Stimulated activated CD4-positive, alpha-beta T cell treated with anti-CD3 and anti-CD28 coated beads, Interleukin-2, amount 100 ng/mL, for 24 hours (primary cell): ENCODE measurements around the gene MAP1A.

Experiments
- DNase-seq, 2 donors: peaks; one replicate each; pipeline ENCODE4 v3.0.0-alpha.2; 2020

Gene MAP1A

DNA sequence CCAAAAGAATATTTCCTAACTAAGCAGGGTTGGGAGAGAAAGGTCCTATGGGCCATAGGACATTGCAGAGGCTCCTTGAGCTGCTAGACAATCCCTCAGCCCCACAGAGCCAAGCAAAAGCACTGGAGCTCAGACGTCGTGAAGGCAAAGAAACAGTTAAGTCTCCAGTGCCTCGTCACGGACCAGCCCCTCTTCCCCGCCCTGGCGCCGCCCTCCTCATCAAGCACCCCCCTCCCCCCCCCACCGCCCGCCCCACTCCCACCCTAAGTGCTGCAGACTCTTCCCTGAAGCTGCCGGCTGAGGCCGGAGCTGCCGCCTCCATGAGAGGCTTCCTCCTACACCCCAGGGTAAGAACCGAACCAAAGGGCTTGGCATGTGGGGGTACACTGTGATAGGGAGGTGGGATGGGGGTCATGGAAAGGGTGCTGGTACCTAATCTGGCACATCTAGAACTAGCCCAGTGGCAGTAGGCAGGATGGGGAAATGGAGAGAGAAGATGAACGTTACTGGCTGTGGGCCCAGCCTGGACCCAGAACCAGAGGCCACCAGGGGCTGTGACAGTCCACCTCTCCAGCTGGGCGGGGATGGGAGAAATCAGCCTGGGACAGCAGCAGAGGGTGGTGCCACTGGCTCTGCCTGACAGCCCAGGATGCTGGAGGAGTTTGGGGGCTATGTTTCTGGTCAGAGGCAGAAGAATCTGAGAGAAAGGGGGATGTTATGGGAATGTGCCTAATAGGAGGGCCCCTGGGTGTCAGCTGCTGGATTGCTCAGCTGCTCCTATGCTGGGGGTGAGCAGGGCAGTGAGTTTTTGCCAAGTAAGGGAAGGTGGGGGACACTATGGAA is at the start of gene MAP1A:
Gene MAP1A (plus strand): TSS at position 255 of the 843 bp plus-strand sequence. CDS start 3,866 bp downstream, outside the sequence.
- DNase-seq: no peak

DNA sequence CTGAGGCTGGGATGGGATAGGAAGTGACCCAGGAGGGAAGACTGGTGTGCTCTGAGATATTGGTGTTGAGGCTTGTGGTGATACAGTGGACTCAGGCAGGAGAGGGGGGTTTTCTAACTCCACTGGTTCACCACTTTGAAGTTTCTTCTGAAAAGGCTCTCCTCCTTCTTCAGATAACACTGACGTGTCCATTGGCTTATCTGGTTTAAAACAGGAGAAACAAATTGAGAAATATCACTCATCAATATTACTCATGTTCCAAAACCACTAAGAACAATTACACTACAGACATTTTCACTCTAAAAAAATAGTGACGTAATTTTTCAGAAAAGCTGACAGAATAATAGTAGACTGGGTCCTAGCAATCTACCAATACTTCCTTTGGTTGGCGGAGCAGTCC is 47.5 kb upstream of the MAP1A start:
- no peak for DNase-seq

DNA sequence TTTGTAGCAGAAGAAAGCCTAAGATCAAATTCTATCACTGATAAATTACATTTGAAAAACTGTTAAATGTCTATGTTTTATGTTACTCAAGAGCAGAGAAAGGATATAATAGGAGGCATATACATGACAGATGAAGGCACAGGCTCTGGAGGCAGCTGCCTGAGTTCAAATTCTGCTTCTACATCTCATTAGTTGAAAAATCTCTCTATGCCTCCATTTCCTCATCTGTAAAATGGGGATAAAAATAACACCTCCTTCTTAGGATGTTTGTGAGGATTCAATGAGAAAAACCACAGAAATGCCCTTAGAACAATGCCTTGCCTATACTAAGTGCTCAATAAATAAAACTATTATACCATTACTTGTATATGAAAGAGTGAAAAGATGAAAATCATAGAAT is 45.4 kb upstream of the MAP1A start:
- no peak for DNase-seq

DNA sequence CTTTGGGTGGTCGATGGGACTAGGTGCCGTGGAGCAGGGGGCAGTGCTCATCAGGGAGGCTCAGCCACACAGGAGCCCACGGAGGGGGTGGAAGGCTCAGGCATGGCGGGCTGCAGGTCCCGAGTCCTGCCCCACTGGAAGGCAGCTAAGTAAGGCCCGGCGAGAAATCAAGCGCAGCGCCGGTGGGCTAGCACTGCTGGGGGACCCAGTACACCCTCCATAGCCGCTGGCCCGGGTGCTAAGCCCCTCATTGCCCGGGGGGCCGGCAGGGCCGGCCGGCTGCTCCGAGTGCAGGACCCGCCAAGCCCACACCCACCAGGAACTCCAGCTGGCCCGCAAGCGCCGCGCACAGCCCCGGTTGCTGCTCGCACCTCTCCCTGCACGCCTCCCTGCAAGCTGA is 43.5 kb upstream of the MAP1A start:
- DNase-seq: no peak

DNA sequence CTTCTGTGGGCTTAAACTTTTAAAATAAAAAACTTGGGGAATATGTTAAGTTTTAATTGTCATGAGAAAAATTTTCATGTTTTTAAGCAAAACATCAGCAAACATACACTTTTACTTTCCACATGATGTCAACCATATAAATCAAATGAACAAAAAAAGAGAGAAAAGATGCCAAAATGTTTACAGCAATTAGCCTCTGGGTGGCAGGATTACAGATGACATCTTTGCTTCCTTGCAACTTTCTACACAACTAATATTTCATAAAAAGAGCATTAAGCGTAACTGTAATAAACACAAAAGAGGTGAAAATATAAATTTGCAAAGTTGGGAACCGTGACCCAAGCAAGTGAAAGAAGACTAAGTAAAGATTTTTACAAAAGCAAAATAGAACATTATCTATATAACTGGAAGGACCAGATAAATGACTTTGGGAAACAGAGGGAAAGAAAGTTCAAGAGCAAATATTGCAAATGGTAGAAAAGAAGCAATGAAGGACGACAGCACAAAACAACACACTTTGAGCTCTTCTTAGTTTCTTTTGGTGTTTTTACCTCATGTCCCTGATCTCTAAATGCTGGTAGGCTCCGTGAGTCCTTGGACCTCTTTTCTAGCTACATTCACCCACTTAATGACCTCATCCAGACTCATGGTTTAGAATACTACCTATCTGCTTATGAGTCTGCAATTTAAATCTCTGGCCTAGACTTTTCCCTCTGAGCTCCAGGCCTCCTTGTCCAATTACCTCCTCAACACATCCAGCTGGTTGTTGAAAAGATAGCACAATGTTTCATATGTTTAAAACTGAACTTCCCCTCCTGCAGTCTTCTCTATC is 33.9 kb upstream of the MAP1A start:
- DNase-seq: no peak

DNA sequence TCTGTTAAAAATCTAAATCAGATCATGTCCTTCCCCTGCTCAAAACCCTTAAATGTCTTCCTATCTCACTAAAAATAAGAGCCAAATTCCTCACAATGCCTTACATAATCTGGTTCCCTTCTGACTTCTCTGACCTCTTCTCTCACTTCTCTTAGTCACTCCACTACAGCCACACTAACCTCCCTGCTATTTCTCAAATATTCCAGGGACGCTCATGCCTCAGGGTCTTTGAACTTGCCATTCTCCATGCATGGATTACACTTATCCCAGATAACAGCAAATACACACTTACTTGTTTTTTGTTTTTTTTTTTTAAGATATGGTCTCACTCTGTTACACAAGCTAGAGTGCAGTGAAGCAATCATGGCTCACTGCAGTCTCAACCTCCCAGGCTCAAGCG is 33.0 kb upstream of the MAP1A start:
- no peak for DNase-seq

DNA sequence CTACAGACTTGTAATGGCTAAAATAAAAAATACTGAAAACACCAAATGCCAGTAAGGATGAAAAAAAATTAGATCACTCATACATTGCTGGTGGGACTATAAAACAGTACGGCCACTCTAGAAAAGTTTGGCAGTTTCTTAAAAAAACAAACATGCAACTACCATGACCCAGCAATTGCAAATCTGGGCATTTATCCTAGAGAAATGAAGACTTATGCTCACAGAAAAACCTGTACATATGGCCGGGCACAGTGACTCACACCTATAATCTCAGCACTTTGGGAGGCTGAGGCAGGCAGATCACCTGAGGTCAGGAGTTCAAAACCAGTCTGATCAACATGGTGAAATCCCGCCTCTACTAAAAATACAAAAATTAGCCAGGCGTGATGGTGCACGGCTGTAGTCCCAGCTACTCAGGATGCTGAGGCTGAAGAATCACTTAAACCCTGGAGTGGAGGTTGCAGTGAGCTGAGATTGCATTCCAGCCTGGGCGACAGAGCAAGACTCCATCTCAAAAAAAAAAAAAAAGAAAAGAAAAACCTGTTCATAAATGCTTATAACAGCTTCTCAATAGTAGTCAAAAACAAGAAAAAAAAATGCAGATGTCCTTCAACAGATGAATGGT is 30.0 kb upstream of the MAP1A start:
- DNase-seq: no peak

DNA sequence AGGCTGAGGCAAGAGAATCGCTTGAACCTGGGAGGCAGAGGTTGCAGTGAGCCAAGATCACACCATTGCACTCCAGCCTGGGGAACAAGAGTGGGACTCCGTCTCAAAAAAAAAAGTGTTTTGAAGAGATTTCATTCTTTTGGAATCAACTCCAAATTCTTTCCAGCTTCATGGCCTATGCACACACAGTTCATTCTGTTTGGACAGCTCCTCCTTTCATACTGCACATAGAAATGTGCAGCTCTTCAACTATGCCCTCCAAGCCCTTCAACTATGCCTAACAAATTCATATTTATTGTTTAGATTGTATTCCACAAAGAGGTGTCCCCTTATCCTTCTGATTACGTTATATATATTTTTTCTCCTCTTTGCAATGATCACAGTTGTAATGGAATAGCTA is 28.6 kb upstream of the MAP1A start:
- DNase-seq: no peak

DNA sequence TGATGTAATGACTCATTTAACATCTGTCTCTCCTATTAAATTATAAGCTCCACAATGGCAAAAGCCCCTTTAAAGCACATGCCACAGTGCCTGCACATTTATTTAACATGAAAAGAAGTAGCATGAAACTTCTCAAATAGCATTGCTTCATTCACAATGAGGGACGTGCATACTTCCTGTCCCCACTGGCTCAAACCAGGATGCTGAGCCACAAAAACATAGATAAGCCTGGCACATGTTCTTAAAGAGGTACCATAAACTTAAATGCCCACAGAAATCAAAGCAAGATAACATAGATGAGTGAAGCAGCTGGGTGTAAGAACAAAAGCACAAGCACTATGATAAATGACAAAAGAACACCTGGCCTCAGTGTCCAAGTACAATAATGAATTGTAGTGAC is 28.2 kb upstream of the MAP1A start:
- DNase-seq: no peak

DNA sequence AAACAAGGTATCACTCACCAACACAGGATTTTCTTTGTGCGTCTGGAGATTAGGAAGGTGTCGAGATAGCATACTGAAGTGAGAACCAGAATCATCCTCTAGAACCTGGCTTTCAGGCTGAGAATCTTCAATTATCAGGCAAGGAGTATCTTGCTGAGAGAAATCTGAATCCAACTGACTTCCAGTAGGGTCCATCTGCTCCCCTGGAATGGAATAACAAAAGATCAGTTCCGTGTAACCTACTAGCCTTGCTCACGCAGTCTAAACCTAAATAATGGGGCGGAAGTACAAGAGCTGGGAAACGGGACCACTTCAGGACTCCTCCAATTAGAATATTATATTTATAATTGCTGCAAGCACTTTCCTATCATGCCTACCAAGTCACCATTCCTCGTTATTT is 25.1 kb upstream of the MAP1A start:
- DNase-seq: no peak

DNA sequence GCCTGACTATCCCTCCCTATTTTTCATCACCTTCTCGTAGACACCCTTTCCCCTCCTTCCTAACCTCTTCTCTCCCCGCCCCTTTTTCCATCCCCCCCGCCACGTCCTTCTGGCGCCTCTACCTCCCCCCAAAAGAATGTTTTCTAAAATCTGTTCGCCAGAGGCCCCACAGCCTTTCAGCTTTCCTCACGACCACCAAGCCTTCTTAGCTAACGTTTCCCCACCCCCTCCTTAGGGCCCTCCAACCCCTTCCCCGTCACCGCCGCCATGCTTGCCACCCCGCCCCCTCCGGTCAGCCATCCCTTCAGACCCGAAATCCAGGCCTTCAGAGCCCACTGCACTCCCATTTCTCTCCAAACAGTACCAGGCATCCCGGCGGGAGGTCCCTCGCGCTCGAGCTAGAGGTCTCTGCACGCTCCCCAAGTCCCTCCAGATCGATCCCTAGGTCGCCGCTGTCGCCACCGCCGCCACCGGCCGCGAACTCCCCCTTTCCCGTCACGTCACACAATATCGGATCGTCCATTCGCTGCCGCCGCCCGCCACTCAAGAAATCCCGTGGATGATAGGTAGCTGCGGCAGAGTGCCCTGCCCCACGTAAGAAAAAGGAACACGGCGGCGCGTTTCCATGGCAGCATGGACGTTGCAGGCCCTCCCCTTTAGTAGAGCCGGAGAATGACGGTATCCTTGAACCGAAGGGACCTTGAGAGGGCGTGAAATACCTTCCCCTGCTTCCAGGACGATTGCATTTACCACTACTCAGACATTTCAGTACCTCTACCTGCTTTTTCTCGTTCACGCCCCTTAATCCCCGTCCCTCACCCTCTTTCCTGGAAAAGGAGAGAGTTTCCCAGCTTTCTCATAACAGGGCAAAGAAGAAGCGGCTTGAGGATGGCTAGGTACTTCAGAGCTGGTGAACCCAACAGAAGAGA is 24.5 kb upstream of the MAP1A start, which contains the start of gene TP53BP1:
Gene TP53BP1 (minus strand): TSS at position 484 of the 929 bp plus-strand sequence. CDS start 113 bp downstream, at position 371.
- peak; percentile 95 for DNase-seq

DNA sequence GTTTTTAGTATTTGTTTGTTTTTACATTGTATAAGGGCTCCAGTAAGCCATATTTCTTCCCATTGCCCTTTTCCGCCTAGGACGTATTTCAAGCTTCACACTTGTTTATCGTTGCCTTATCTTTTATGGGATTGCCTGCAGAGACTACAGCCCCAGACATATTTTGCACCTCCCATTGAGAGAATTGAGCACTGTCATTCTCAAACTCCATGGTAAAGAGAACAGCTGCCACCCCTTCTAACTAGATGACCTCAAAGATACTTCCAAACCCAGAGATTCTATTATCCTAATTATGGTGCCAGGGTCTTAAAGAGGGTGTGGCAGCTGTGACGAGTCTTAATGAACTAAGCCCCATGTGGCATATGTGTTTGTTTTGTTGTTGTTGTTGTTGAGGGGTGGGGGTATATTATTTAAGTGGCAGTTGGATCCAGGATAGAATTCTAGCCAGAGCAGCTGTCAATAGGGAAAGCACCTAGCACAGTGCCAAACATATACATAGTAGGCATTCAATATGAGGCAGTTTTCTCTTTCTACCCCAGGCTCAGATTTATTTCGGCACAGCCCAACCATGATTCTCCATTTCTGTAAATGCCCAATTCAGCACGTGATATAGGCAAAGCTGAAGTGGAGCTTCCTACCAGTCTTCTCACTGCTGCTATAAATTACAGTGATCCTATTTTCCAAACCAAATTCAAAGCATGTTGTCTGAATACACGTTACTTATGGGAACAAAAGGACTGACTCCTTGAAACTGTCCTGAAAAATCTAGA is 23.5 kb upstream of the MAP1A start:
- DNase-seq: no peak

DNA sequence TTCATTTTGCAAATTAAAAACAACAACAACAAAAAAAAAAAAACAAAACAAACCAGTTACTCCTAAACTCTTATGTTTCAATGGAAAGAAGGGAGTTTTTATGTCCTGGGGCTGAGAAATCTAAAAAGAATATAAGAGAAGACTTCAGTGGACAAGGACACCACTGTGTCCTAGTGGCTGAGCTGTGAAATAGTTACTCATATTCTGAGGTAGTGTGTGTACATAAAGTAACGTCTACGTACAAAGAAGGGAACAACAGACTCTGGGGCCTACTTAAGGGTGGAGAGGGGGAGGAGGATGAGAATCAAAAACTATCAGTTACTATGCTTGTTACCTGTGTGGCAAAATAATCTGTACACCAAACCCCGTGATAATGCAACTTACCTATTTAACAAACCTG is 18.4 kb upstream of the MAP1A start:
- no peak for DNase-seq

DNA sequence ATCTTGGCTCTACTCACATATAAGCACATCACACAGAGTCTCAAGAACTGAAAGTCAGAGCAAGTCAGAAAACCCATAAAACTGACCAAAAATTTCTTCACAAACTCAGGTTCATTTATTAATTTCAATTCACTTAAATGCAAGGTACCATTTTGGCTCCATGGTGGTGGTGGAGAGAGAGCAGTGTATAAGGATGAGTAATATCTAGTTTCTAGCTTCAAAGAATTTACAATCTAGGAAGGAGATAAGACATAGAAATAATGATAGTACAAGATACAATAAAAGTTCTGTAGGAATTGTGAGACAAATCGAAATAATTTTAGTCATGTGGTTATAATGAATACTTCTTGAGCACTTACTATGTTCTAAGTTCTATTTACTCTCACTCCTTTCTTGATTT is 17.8 kb upstream of the MAP1A start:
- no peak for DNase-seq

DNA sequence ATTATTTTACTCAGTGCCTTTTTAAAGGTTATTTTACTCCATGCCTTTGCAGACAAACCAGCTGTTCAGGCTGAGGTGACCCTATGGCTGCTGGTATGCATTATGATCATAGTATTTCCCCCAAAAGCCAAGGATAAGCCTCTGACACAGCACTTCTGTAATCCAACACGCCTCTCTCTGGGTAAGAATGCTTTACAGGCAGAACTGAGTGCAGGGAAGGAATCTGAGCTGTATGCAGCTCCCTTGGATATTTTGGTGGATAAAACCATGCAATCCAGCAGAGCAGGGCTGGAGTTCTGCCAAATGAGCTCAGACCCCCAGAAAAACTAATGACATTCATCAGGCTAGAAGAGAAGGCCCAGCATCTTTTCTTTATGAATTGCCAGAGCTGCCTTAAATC is 11.7 kb upstream of the MAP1A start:
- DNase-seq: no peak

DNA sequence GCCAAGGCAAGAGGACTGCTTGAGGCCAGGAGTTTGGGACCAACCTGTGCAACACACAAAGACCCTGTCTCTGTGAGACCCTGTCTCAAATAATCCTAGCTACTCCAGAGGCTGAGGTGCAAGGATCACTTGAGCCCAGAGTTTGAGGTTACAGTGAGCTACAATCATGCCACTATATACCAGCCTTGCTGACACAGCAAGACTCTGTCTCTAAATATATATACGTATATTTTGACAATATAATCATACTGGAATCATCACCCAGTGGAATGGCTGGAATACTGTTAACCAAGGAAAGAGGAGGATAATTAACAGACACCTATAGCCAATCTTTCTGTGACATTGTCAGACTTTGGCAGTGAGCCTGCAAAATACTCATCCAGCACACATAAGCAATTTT is 9.0 kb upstream of the MAP1A start:
- DNase-seq: no peak

DNA sequence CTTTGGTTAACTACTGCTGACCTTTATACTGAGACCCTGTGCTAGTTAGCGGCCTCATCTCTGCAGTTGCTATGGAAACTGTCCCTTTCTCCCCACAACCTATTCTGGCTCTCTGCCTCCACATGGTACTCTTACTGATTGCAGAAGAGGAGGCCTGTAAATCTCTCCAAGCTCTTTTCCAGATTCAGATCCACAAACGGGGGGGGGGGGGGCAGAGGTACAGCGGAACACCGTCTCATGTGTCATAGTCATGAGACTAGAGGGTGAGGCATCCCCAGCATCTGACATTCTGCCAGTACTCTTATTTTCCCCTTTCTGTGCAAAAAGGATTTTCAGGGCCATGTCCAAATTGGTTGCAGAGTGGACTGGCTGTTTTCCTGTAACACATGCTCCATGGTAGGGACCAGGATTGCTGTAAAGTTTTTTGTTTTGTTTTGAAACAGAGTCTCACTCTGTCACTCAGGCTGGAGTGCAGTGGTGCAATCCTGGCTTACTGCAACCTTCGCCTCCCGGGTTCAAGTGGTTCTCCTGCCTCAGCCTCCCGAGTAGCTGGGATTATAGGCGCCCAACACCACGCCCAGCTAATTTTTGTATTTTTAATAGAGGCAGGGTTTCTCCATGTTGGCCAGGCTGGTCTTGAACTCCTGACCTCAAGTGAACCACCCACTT is 8.3 kb upstream of the MAP1A start:
- no peak for DNase-seq

DNA sequence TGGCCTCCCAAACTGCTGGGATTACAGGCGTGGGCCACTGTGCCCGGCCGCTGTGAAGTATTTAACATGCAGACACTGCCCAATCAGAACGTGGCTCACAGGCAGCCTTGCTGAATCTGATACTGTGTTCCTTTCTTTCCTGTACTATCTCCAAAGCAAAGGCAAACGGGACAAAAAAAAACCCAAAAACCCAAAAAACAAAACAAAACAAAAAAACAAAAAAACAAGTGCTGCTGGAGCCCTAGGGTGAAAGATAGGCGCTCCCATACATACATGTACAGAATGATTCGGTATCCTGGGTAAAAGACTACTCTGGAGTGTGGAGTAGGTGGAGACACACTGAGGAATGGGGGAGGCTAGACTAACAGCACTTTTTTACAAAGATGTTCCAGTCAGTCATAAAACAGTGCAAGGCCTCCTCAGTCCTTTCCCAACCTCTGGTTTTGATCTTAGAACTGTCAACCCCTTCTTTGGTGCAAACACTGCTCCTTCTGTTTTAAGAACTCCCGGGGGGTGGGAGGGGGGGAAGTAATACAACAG is 7.7 kb upstream of the MAP1A start:
- DNase-seq: no peak

DNA sequence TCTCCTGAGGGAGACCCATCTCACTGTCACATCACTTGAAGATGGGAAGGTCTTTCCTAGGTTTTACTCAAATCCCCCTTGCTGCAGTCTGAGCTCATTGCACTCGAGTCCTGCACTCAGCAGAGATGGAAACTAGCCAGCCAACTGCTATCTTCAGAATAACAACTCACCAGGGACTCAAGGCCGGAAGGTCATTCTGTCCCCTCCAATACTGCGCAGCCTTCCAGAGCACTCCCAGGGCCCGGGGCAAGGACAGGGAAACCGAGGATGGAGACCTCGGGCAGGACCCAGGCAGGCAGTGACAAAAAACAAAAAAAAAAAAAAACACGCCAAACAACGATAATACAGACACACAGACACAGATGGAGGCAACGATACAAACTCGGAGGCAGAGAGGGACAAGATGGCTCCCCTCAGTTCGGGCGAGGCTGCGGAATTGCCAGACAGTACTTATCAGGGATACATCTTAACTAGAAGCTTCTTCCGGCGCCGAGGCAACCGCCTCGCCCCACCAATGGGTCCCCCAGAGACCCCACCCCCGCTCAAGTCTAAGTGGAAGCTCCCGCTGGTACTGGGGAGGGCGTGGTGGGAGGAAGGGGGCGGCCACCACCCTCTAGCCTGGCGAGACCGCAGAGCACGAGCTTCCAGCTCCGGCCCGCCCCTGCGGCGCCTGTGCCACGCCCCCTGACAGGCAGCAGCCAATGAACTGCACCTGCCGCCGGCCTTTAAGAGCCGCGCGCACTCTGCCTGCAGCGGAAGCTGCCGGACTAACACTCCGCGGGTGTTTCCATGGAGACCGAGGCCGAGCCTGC is 7.0 kb upstream of the MAP1A start:
- peak; percentile 95 to 98 for DNase-seq
